Inflammatory macrophage (primary cell): ENCODE results near the gene TDRD9.

Experiments used
- DNase-seq, 2 donors: peaks; one replicate each; pipeline ENCODE4 v3.0.0-alpha.2; 2020 to 2022

Gene TDRD9

GRCh38 chr14:104078031-104078455 lies 149.8 kb downstream of the TDRD9 start:
- peak; percentile 85 to 87 for DNase-seq

DNA sequence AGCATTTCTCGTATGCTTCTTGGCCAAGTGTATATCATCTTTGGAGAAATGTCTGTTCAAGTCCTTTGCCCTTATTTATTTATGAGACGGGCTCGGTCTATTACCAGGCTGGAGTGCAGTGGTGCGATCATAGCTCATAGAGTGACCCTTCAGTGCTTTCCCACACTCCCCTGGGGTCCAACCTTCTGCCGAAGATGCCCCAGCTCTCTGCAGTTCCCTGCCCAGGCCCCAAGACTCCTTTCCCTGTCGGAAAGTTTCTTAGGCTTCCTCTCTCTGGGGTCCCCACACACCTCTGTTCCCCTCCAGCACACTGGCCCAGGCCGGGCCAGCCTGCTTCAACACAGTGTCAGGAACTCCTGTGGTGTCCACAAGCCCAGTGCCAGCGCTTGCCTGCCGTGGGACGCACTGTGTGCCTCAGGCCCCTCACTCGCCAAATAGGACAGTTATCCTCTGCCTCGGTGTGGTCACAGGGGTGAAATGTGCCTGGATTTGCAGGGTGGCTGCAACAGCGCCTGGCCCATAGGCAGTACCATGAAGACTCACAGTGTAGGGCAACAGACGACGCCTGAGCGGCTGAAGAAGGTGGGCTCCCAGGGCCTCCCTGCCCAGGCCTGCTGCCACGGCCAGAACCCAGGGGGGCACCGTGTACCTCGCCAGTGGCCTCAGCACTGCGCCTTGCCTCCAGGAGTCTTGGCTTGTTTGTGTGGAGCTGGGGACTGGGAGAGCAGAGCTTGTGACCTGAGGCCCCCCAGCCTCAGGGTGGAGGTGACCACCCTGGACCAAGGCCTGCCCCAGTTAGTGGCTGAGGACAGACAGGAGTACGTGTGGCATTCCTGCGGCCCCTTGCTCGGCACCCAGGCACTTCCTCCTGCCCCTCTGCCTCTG lies 152.4 kb downstream of the TDRD9 start:
- DNase-seq, result no peak

GRCh38 chr14:104081261-104081835 lies 153.1 kb downstream of the TDRD9 start:
- DNase-seq, result no peak

- no peak for DNase-seq
These were observed 153.8 kb downstream of the TDRD9 start for GRCh38 chr14:104081951-104082464.

GRCh38 chr14:104082807-104083206 lies 154.6 kb downstream of the TDRD9 start:
- DNase-seq, result no peak

- no peak for DNase-seq
These were observed 156.2 kb downstream of the TDRD9 start for GRCh38 chr14:104084251-104085002.

DNA sequence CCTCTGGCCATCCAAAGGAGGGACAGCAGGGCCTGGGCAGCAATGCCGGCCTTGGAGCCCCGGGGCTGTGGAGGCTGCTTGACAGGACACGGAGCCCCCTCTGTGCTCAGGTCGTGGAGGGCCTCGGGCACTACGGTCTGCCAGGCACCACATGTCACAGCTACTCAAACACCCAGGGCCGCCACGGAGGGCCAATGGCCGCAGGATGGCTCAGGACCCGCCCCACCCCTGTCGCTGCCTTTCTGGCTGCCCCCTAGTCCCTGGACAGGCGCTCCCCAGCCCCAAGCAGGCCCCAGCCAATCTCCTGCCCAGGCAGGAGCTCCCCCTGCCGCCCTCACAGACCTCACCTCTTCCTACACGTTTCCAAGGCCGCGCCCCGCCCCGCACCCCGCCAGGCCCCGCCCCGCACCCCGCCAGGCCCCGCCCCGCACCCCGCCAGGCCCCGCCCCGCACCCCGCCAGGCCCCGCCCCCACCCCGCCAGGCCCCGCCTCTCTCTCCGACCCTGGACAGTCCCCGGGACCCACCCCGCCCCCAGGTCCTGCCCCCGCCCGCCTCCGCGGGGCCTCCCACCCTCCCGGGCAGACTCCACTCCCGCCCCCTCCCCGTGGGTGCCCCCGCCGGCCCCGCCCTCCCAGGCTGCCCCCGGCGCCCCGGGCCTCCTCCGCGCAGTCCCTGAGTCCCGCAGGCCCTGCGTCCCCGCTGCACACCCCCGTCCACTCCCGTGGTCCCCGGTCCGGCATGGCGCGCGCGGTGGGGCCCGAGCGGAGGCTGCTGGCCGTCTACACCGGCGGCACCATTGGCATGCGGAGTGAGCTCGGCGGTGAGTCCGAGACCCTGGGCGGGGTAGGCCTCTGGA lies 157.0 kb downstream of the TDRD9 start, which contains the start of gene ASPG:
TSS of gene ASPG (plus strand) at position 669 of the 857 bp plus-strand sequence. CDS start at position 740, 71 bp downstream.
- no peak for DNase-seq

- no peak for DNase-seq
These were observed 157.6 kb downstream of the TDRD9 start for GRCh38 chr14:104085889-104086201.

- DNase-seq, result no peak
These were observed 158.0 kb downstream of the TDRD9 start for GRCh38 chr14:104086210-104086660.

DNA sequence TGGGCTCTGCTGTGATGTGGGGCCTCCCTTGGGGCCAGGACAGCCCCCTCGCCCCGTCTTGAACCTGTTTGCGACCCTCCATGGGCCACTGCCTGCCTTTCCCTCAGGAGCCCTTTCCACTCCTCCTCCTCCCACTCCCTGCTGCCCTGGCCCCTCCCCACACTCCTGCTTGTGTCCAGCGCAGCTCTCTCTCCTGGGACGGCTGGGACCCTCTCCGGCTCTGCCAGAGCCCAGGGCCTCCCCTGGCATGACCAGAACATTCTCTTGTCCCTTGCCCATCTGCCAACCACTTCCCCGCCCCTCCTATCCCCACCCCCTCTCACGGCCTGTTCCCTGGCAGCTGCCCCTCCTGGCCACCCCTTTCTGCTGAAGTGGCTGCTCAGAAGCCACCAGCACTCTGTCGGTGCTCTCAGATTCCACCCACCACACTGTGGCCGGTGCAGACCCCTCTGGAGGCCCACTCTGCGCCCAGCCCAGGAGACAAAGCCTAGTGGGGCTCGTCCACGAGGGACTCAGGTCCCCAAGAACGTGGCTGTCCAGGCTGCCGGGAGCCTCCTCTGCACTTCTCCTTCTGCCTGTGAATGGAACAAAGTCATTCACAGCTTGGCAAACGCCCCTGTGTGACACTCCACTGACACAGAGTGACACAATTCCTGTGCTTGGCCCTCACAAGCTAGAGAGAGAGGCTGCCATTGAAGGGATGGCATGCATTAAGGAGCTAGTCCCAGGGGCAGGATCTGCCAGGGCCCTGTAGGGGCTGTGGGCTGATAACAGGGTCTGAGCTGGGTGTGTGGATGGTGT lies 158.6 kb downstream of the TDRD9 start:
- no peak for DNase-seq

DNA sequence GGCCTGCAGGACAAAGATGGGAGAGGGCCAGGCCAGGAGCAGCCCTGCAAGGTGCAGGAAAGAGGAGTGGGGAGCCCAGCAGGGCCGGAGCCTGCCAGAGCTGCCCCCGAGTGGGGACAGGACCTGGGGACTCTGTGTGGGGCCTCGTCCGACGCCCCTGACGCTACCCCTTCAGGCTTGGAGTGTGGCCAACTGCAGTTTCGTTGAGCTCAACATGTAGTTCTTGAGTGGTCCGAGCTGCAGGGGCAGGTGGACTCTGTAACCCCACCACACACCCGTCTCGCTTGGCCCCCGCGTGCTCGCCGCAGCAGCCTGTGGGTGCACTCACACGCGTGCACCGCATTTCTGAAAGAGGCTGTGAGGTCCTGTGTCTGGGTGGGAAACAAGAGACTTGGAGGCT lies 159.2 kb downstream of the TDRD9 start:
- DNase-seq, result no peak

- DNase-seq, result no peak
These were observed 160.0 kb downstream of the TDRD9 start for GRCh38 chr14:104087981-104088850.

DNA sequence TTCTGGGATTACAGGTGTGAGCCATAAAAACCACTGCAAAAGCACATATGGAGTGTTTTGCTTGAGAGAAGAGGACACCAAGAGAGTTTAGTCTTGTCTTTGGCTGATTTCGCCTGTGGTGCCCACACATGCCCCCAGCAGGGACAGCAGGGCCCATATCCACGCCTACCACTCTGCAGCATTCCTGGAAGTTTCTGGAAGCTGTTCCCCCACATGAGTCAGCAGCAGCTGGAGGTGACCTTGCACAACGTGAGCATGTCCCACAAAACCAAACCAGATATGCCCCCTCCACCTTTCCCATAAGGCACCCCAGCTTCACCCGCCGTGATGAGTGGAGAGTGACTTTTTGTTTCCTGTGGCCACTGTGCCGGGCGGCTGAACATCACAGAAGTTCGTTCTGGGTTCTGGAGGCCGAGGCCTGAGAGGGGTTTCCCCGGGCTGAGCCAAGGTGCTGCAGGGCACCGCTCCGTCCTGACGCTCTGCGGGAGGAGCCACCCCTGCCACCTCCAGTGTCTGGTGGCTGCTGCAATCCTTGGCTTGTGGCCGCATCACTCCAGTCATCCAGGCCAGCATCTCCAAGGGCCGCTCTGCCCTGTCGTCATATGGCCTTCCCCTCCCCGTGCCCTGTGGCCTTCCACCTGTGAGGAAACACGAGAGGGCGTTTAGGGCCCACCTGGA lies 162.0 kb downstream of the TDRD9 start:
- no peak for DNase-seq

DNA sequence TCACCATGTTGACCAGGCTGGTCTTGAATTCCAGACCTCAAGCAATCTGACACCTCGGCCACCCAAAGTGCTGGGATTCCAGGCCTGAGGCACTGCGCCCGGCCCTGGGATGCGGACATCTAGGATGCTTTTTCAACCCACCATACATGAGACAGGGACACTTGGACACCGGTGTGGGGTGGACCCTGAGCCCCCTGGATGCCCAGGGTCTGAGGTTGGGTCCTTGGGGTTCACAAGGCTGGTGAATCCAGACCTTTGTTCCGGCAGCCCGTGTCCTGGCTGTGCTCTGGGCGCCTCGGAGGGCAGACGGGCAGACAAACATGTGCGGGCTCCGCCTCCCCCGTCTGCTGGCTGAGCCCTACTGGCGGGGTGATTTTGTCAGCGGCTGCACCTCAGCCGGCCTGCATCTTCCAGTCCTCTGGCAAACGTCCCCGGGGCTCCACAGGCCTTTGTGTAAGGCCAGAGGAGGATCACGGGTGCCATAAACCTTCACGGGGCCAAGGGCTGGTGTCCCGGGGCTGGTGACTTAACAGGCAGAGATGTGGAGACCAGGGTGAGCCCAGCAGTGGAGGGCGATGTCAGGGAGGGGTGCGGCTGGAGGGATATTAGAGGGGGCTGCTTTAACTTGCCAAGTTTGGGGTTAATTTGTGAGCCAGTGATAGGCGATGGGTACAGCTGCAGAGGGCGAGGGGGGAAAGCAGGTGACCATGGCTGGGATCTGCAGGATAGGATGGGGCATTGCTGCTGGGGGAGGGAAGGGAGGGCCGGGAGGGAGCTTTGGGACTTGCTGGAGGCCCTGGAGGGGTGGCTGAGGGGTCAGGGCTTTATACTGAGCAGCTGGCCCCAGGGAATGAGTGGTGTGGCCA lies 163.0 kb downstream of the TDRD9 start:
- no peak for DNase-seq

- DNase-seq, result no peak
These were observed 163.9 kb downstream of the TDRD9 start for GRCh38 chr14:104091927-104092771.

DNA sequence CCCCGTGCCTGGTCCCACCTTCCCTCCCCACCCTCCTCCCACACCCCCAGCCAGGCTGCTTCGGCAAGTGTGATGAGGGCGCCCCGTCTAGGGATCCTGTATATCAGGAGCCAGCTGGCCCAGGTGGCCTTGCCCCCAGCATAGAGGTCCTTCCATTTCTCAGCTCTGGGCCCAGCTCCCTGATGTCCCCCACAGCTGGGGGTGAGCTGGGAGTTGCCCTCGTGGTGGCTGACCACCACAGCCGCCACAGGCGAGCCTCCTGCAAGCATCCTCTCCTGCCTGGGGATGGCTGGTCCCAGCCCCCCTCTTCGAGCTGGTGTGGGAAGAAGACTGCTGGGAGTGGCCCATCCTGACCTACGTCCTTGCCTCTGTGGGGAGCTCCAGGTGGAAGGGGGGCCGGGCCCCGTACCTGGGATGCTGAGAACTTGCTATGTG lies 164.7 kb downstream of the TDRD9 start:
- DNase-seq, result no peak

GRCh38 chr14:104093366-104094055 lies 165.3 kb downstream of the TDRD9 start:
- DNase-seq, result no peak
